OCI-LY7 (cell line): Measurements from ENCODE around the gene ZNF622. TPM values are rescaled to one million over a fixed set of nuclear protein-coding genes. Genes with fewer than 3 reads are reported as not detected.

Experiments used
- BruUV-seq: library from RNA; stranded (reverse); fragments of 400-500 nt; replicated peaks from 2 replicates; lab custom pipeline; 2021; lab: Mats Ljungman, UMichigan
- CTCF ChIA-PET: fragments of 300-600 bp; sonication (Branson Sonifier 250); formaldehyde crosslinking; loops from one replicate; lab custom pipeline; 2022; ENCODE audit warnings: antibody characterized with exemption; ENCODE audit not compliant: unreplicated experiment; lab: Charles Lee
- POLR2A ChIA-PET: fragments of 300-600 bp; sonication (Branson Sonifier 250); formaldehyde crosslinking; loops from one replicate; lab custom pipeline; 2022; ENCODE audit warnings: antibody characterized with exemption; lab: Charles Lee
- DNase-seq: peaks from one replicate; pipeline ENCODE4 v3.0.0-alpha.2; 2015; ENCODE audit warnings: low spot score
- H2AFZ ChIP-seq: fragments of 200-600 bp; sonication (generic), shearing (Covaris generic); 2 replicates; pipeline ENCODE4 v1.6.1; 2014; ENCODE audit warnings: mild to moderate bottlenecking, antibody characterized with exemption, low read length, moderate library complexity
- H3K27ac ChIP-seq: fragments of 200-600 bp; sonication (generic); 2 replicates; pipeline ENCODE4 v1.5.1; 2014; ENCODE audit warnings: mixed run types, low read depth, mild to moderate bottlenecking, moderate library complexity, low read length, inconsistent platforms; ENCODE audit not compliant: poor library complexity, severe bottlenecking
- H3K36me3 ChIP-seq: fragments of 200-600 bp; sonication (generic); 2 replicates; pipeline ENCODE4 v1.6.1; 2014; ENCODE audit warnings: mild to moderate bottlenecking, antibody characterized with exemption, low read length, moderate library complexity, mixed read lengths; ENCODE audit not compliant: insufficient read depth
- H3K4me1 ChIP-seq: fragments of 200-600 bp; sonication (generic); 2 replicates; pipeline ENCODE4 v1.5.1; 2014; ENCODE audit warnings: mild to moderate bottlenecking, low read length; ENCODE audit not compliant: insufficient read depth, poor library complexity, severe bottlenecking
- H3K4me2 ChIP-seq: fragments of 200-600 bp; sonication (generic); 2 replicates; pipeline ENCODE4 v1.6.1; 2014; ENCODE audit warnings: mild to moderate bottlenecking, low read length
- H3K4me3 ChIP-seq: fragments of 200-600 bp; sonication (generic); 2 replicates; pipeline ENCODE4 v1.5.1; 2014; ENCODE audit warnings: mild to moderate bottlenecking, low read depth, low read length; ENCODE audit not compliant: poor library complexity, severe bottlenecking
- H3K79me2 ChIP-seq: fragments of 200-600 bp; sonication (generic); 2 replicates; pipeline ENCODE4 v1.6.1; 2016; ENCODE audit warnings: low read depth, mild to moderate bottlenecking, low read length, moderate library complexity, mixed read lengths; ENCODE audit not compliant: insufficient read depth
- H3K9me2 ChIP-seq: fragments of 200-600 bp; sonication (generic); 2 replicates; pipeline ENCODE4 v1.6.1; 2016; ENCODE audit warnings: mild to moderate bottlenecking, low read length, mixed read lengths; ENCODE audit not compliant: insufficient read depth
- H3K9me3 ChIP-seq: fragments of 200-600 bp; sonication (generic); 2 replicates; pipeline ENCODE4 v1.6.1; 2014; ENCODE audit warnings: mild to moderate bottlenecking, mixed run types, low read length, mixed read lengths
- H4K20me1 ChIP-seq: fragments of 200-600 bp; sonication (generic); 2 replicates; pipeline ENCODE4 v1.6.1; 2014; ENCODE audit warnings: mild to moderate bottlenecking, antibody characterized with exemption, low read length, moderate library complexity, mixed read lengths; ENCODE audit not compliant: insufficient read depth
- EZH2phosphoT487 ChIP-seq: fragments of 200-600 bp; sonication (generic); IDR thresholded peaks from 2 replicates; pipeline ENCODE4 v1.6.1; 2018; ENCODE audit warnings: low read depth, borderline replicate concordance, mild to moderate bottlenecking, mixed run types, antibody characterized with exemption, low read length, moderate library complexity, mixed read lengths
- intact Hi-C: fragments of 100-400 bp; cut with micrococcal nuclease; formaldehyde crosslinking; loops from one replicate; pipeline ENCODE4 v1.10.0; 2022; ENCODE audit not compliant: unreplicated experiment
- total RNA-seq, 2 experiments: library from RNA; depleted of rRNA in 1 of 2; stranded (reverse); fragments of >200 nt in 1 of 2; shearing (Covaris generic) in 1 of 2; gene quantifications; 2 replicates each; pipeline ENCODE4 v1.2.3, GENCODE V29; 2014 to 2022
- TF ChIP-seq, protein P1 (sequence below): fragments of 200-600 bp; sonication (generic); conservative IDR thresholded peaks from 2 replicates; pipeline ENCODE4 v1.5.1; 2014; ENCODE audit warnings: mild to moderate bottlenecking, antibody characterized with exemption, low read length, moderate library complexity, mixed read lengths

Gene ZNF622
- total RNA-seq, 2 experiments from 2014 or later: 25.7 to 32.9 TPM

DNA sequence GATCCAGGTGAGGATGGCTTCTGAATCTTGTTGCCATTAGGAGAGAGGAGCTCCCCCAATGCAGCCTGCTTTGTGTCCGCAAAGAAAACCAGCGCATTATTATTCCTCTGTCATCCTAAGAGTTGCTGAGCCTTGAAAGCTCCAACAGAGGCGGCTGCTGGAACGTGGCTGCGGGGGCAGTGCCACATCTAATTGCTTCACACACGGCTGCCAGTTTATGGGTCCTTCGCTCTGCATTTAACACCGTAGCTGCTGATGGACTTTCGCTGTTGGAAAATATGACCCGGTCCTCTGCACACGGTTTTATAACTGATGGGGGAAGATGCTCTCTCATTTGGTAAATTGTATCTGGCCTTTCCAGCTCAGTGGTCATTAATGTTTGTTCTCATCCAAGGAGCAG lies 38.0 kb downstream of the ZNF622 start:
- DNase-seq: no peak
- Histone ChIP-seq H3K4me3 (no peak overlapping the region), H3K36me3 (no peaks in the 10 kb centered on the region), H3K27ac (no peak overlapping the region), H3K4me2 (no peak overlapping the region), H3K4me1 (no peaks in the 10 kb centered on the region), H3K9me3 (no peaks in the 10 kb centered on the region), H4K20me1 (no peaks in the 10 kb centered on the region), H3K79me2 (no peaks in the 10 kb centered on the region), H3K9me2 (no peaks in the 10 kb centered on the region), H2AFZ (no peak overlapping the region)
- TF ChIP-seq, protein P1, sequence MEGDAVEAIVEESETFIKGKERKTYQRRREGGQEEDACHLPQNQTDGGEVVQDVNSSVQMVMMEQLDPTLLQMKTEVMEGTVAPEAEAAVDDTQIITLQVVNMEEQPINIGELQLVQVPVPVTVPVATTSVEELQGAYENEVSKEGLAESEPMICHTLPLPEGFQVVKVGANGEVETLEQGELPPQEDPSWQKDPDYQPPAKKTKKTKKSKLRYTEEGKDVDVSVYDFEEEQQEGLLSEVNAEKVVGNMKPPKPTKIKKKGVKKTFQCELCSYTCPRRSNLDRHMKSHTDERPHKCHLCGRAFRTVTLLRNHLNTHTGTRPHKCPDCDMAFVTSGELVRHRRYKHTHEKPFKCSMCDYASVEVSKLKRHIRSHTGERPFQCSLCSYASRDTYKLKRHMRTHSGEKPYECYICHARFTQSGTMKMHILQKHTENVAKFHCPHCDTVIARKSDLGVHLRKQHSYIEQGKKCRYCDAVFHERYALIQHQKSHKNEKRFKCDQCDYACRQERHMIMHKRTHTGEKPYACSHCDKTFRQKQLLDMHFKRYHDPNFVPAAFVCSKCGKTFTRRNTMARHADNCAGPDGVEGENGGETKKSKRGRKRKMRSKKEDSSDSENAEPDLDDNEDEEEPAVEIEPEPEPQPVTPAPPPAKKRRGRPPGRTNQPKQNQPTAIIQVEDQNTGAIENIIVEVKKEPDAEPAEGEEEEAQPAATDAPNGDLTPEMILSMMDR: no peak
- TF ChIP-seq EZH2phosphoT487: no peak
- intact Hi-C loops: no loop called here
- BruUV-seq: no TSS peak
- POLR2A ChIA-PET: interaction anchor here (0.6 kb wide), 1 partner anchor 10 kb away, joined by 3 read pairs; no protein-coding TSS in a partner anchor
- CTCF ChIA-PET: no interaction called here

DNA sequence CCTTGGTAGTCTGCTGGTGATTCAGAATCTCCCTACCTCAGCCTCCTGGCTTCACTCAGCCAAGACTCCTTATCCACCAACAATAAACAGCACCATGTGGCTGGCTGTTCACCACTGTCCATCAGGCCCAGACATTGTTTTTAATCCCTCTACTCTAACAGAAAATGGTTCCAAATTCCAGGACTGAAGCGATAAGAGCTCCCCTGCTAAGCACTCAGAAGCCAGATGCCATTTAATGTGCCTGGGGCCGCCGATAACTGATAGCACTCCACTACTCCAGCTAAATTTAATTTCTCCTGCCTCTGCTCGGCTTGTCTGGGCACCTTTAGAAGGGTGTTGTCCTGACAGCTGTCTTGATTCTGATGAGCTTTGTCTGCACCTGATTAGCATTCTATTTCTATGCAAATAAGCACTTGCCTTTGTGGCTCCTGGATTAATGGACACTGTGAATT lies 47.1 kb downstream of the ZNF622 start:
- no peak for DNase-seq
- Histone ChIP-seq H3K9me2 (no peaks in the 10 kb centered on the region), H3K4me1 (no peaks in the 10 kb centered on the region), H4K20me1 (no peaks in the 10 kb centered on the region), H2AFZ (no peak overlapping the region), H3K4me3 (no peak overlapping the region), H3K79me2 (no peaks in the 10 kb centered on the region), H3K9me3 (no peaks in the 10 kb centered on the region), H3K27ac (no peak overlapping the region), H3K4me2 (no peak overlapping the region), H3K36me3 (no peaks in the 10 kb centered on the region)
- ChIA-PET CTCF (no interaction called here), POLR2A (interaction anchor here (0.6 kb wide), 1 partner anchor 11 kb away, joined by 3 read pairs; no protein-coding TSS in a partner anchor)
- intact Hi-C loops: no loop called here
- TF ChIP-seq EZH2phosphoT487: no peak
- TF ChIP-seq, protein P1: no peak
- no TSS peak for BruUV-seq

DNA sequence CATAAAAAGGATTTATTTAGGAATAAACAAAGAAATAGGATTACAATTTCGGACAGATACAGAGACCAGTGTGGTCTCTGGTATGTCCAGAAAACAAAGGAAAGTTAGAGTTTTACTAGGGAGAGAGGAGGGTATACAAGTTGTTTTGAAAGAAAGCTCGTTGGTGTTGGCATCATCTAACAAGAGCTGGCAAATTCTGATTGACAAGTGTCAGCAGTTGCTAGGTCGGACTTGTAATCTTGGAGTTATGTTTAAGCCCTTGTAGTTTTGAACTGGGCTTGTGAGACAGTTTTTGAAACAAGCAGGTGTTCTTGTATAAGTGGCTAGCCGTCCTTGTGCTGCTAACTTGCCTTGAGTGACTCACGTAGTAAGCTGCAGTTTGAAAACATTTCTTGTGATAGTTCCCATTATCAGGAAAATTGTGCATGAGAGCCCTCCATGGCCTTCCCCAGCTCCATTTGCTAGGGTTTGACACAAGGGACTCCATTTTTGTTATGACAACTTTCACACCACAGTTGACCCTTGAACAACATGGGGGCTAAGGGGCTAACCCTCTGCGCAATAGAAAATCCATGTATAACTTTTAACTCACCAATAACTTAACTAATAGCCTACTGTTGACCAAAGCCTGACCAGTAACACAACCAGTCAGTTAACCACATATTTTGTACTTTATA lies 48.1 kb downstream of the ZNF622 start:
- ChIA-PET CTCF (no interaction called here), POLR2A (no interaction called here)
- Histone ChIP-seq H3K36me3 (no peaks in the 10 kb centered on the region), H2AFZ (no peak overlapping the region), H3K79me2 (no peaks in the 10 kb centered on the region), H4K20me1 (no peaks in the 10 kb centered on the region), H3K4me3 (no peak overlapping the region), H3K4me2 (no peak overlapping the region), H3K9me3 (no peaks in the 10 kb centered on the region), H3K9me2 (no peaks in the 10 kb centered on the region), H3K27ac (no peak overlapping the region), H3K4me1 (no peaks in the 10 kb centered on the region)
- no TSS peak for BruUV-seq
- TF ChIP-seq EZH2phosphoT487: no peak
- TF ChIP-seq, protein P1: no peak
- intact Hi-C loops: no loop called here
- no peak for DNase-seq
